Central memory CD8-positive, alpha-beta T cell (primary cell): Measurements from ENCODE around the gene PANK1.
"Not testable (repeated sequence)": the region's sequence is repeated elsewhere in the genome, so short reads cannot be mapped to it uniquely, and the experiment has no call there.

ENCODE experiments used
- ATAC-seq: fragments of 150-1000 bp; cut with Tn5 transposase; replicated peaks from 2 replicates; pipeline ENCODE4 v1.10.0; 2022; ENCODE audit warnings: mild to moderate bottlenecking, moderate FRiP score, moderate number of reproducible peaks; ENCODE audit not compliant: poor library complexity, severe bottlenecking; ENCODE audit errors: extremely low read depth
- DNase-seq, 2 donors: peaks; one replicate each; pipeline ENCODE4 v3.0.0; 2021; ENCODE audit warnings: low spot score in 2 of 2
- H3K27ac Mint-ChIP-seq: one replicate; pipeline ENCODE4 v1.8.0; 2022; ENCODE audit warnings: low read depth, mild to moderate bottlenecking, moderate library complexity, mixed read lengths
- H3K27me3 Mint-ChIP-seq: one replicate; pipeline ENCODE4 v1.8.0; 2022; ENCODE audit warnings: mixed read lengths
- H3K36me3 Mint-ChIP-seq: one replicate; pipeline ENCODE4 v1.8.0; 2022; ENCODE audit warnings: mild to moderate bottlenecking, moderate library complexity, mixed read lengths; ENCODE audit not compliant: insufficient read depth
- H3K4me1 Mint-ChIP-seq: one replicate; pipeline ENCODE4 v1.8.0; 2022; ENCODE audit warnings: mixed read lengths
- H3K4me3 Mint-ChIP-seq: one replicate; pipeline ENCODE4 v1.8.0; 2022; ENCODE audit warnings: mild to moderate bottlenecking, moderate library complexity, mixed read lengths
- H3K9me3 Mint-ChIP-seq: one replicate; pipeline ENCODE4 v1.8.0; 2022; ENCODE audit warnings: mixed read lengths

The PANK1 gene

GRCh38 chr10:89627830-89628229 is 17.2 kb downstream of the PANK1 start:
- Mint-ChIP-seq H3K27ac (no peak overlapping the region), H3K4me1 (no peaks in the 10 kb centered on the region), H3K4me3 (no peak overlapping the region), H3K9me3 (no peaks in the 10 kb centered on the region), H3K36me3 (no peaks in the 10 kb centered on the region), H3K27me3 (no peaks in the 10 kb centered on the region)
- ATAC-seq (no peak), DNase-seq (no peak)

GRCh38 chr10:89625041-89625765 is 19.8 kb downstream of the PANK1 start:
- Mint-ChIP-seq H3K36me3 (no peaks in the 10 kb centered on the region), H3K4me1 (no peaks in the 10 kb centered on the region), H3K9me3 (no peaks in the 10 kb centered on the region), H3K27me3 (no peaks in the 10 kb centered on the region), H3K27ac (no peak overlapping the region), H3K4me3 (no peak overlapping the region)
- DNase-seq (no peak), ATAC-seq (no peak)

- Mint-ChIP-seq H3K4me1 (no peaks in the 10 kb centered on the region), H3K27me3 (no peaks in the 10 kb centered on the region), H3K36me3 (no peaks in the 10 kb centered on the region), H3K9me3 (no peaks in the 10 kb centered on the region), H3K27ac (no peak overlapping the region), H3K4me3 (no peak overlapping the region)
- DNase-seq (no peak), ATAC-seq (no peak)
Measured at GRCh38 chr10:89624020-89624419, 21.0 kb downstream of the PANK1 start.

GRCh38 chr10:89622151-89622550 is 22.9 kb downstream of the PANK1 start:
- no peaks in the 10 kb centered on the region for H3K4me1 Mint-ChIP-seq
- no peak for ATAC-seq
- H3K27ac Mint-ChIP-seq: no peak overlapping the region
- DNase-seq: no peak
- no peaks in the 10 kb centered on the region for H3K36me3 Mint-ChIP-seq
- no peaks in the 10 kb centered on the region for H3K9me3 Mint-ChIP-seq
- no peak overlapping the region for H3K4me3 Mint-ChIP-seq
- H3K27me3 Mint-ChIP-seq: no peaks in the 10 kb centered on the region

- no peaks in the 10 kb centered on the region for H3K9me3 Mint-ChIP-seq
- DNase-seq (no peak), ATAC-seq (no peak)
- H3K27me3 Mint-ChIP-seq: no peaks in the 10 kb centered on the region
- H3K27ac Mint-ChIP-seq: no peak overlapping the region
- H3K36me3 Mint-ChIP-seq: no peaks in the 10 kb centered on the region
- H3K4me3 Mint-ChIP-seq: no peak overlapping the region
- no peaks in the 10 kb centered on the region for H3K4me1 Mint-ChIP-seq
Measured at GRCh38 chr10:89621438-89621837, 23.6 kb downstream of the PANK1 start.

GRCh38 chr10:89620296-89620695 is 24.7 kb downstream of the PANK1 start:
- not testable (repeated sequence) for H3K4me3 Mint-ChIP-seq, ATAC-seq

GRCh38 chr10:89615824-89616223 is 29.2 kb downstream of the PANK1 start:
- DNase-seq (no peak), ATAC-seq (no peak)
- Mint-ChIP-seq H3K36me3 (no peaks in the 10 kb centered on the region), H3K27ac (peak overlapping the region; percentile 19), H3K9me3 (no peaks in the 10 kb centered on the region), H3K4me1 (peaks cover 14% of the 10 kb centered on the region), H3K27me3 (no peaks in the 10 kb centered on the region), H3K4me3 (no peak overlapping the region)

More at GRCh38 chr10:89620296-89620695, 24.7 kb downstream of the PANK1 start:
- H3K4me1 Mint-ChIP-seq, DNase-seq, H3K36me3 Mint-ChIP-seq, H3K27ac Mint-ChIP-seq, H3K27me3 Mint-ChIP-seq, H3K9me3 Mint-ChIP-seq: not testable (repeated sequence)

GRCh38 chr10:89615112-89615511 is 29.9 kb downstream of the PANK1 start:
- ATAC-seq: no peak
- no peak for DNase-seq
- Mint-ChIP-seq H3K9me3 (no peaks in the 10 kb centered on the region), H3K4me3 (no peak overlapping the region), H3K4me1 (peaks cover 14% of the 10 kb centered on the region), H3K27me3 (no peaks in the 10 kb centered on the region), H3K36me3 (no peaks in the 10 kb centered on the region), H3K27ac (no peak overlapping the region)

- Mint-ChIP-seq H3K36me3 (no peaks in the 10 kb centered on the region), H3K9me3 (no peaks in the 10 kb centered on the region), H3K27ac (no peak overlapping the region), H3K27me3 (no peaks in the 10 kb centered on the region), H3K4me3 (no peak overlapping the region), H3K4me1 (peaks cover 14% of the 10 kb centered on the region)
- no peak for ATAC-seq
- no peak for DNase-seq
Measured at GRCh38 chr10:89613582-89613981, 31.5 kb downstream of the PANK1 start.

- Mint-ChIP-seq H3K36me3 (peaks cover 2% of the 10 kb centered on the region), H3K9me3 (no peaks in the 10 kb centered on the region), H3K4me3 (no peak overlapping the region), H3K27me3 (no peaks in the 10 kb centered on the region), H3K27ac (no peak overlapping the region), H3K4me1 (peaks cover 14% of the 10 kb centered on the region)
- no peak for ATAC-seq
- DNase-seq: no peak
Measured at GRCh38 chr10:89611282-89611681, 33.8 kb downstream of the PANK1 start.

- H3K27ac Mint-ChIP-seq: no peak overlapping the region
- H3K27me3 Mint-ChIP-seq: no peaks in the 10 kb centered on the region
- no peaks in the 10 kb centered on the region for H3K9me3 Mint-ChIP-seq
- DNase-seq (no peak), ATAC-seq (no peak)
- H3K36me3 Mint-ChIP-seq: peaks cover 2% of the 10 kb centered on the region
- H3K4me1 Mint-ChIP-seq: peaks cover 5% of the 10 kb centered on the region
- no peak overlapping the region for H3K4me3 Mint-ChIP-seq
Measured at GRCh38 chr10:89609833-89610346, 35.2 kb downstream of the PANK1 start.

- Mint-ChIP-seq H3K27me3 (no peaks in the 10 kb centered on the region), H3K4me3 (no peak overlapping the region)
- ATAC-seq: no peak
Measured at GRCh38 chr10:89604200-89604599, 40.8 kb downstream of the PANK1 start.

GRCh38 chr10:89602919-89603318 is 42.1 kb downstream of the PANK1 start:
- Mint-ChIP-seq H3K27me3 (no peaks in the 10 kb centered on the region), H3K27ac (no peak overlapping the region), H3K9me3 (no peaks in the 10 kb centered on the region), H3K4me3 (no peak overlapping the region), H3K4me1 (no peaks in the 10 kb centered on the region), H3K36me3 (peaks cover 2% of the 10 kb centered on the region)
- DNase-seq (no peak), ATAC-seq (no peak)

More at GRCh38 chr10:89604200-89604599, 40.8 kb downstream of the PANK1 start:
- no peak for DNase-seq
- H3K4me1 Mint-ChIP-seq: no peaks in the 10 kb centered on the region
- no peaks in the 10 kb centered on the region for H3K9me3 Mint-ChIP-seq
- H3K27ac Mint-ChIP-seq: no peak overlapping the region
- peaks cover 2% of the 10 kb centered on the region for H3K36me3 Mint-ChIP-seq
